ENCODE results near the gene RAB30. TPM values are rescaled to one million over a fixed set of nuclear protein-coding genes. Genes with fewer than 3 reads are reported as not detected.

Gene RAB30
- total RNA-seq, 4 donors from 2014 or later, result 29.8 to 57.1 (median 33.9) TPM

DNA sequence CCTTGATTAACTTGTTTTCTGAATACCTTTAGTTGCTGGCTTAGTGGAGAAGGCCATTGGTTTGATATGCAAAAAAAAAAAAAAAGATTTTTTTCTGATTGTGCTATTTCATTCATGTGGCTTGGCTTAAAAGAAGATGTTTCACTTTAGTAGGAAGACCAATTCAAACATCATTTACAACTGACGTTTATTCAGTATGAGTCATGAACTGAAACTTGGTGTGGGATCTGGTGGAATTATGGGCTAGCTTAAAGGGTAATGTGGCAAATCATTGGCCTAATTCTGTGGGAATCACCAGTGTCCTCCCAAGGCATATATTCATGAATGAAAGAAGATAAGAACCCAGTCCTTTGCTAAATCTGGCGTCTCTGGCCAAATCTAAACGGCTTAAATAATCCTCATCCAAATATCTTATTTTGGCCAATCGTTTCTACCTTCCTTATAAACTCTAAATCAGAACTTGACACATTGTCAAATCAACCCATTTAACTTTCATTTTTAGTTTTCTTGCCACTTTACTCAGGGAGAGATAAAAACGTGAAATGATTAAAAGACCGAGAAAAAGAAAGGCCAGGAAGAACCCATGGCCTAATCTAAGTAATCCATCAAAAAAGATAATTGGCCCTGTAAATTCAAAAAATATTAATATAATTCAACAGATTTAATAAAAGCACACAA lies 93.1 kb downstream of the RAB30 start:
- H3K27ac ChIP-seq, result peak overlapping the region in 3 of 4 donors; percentile 3 to 47 (median 19)
- intact Hi-C loops (cut with DNase I; ENCODE audit: low total_unique reads) (no loop called here), in situ Hi-C loops (cut with MboI; ENCODE audit: low sequenced_read_pairs in 4 of 4) (no loop called here)
- H3K9me3 ChIP-seq, result no peaks in the 10 kb centered on the region
- H3K27me3 ChIP-seq, result no peaks in the 10 kb centered on the region
- no peak for DNase-seq
- H3K4me3 ChIP-seq, result no peak overlapping the region
- TF ChIP-seq CTCF (IDR thresholded peaks at IDR 0.05 in 4 of 5, conservative IDR thresholded peaks at IDR 0.05 in 1 of 5) (no peak), POLR2A (IDR thresholded peaks at IDR 0.05) (no peak)
- H3K4me1 ChIP-seq, result peaks cover 17 to 21% of the 10 kb centered on the region in 2 donors
- no peak for ATAC-seq
- peaks cover 2 to 30% of the 10 kb centered on the region in 2 donors for H3K36me3 ChIP-seq

DNA sequence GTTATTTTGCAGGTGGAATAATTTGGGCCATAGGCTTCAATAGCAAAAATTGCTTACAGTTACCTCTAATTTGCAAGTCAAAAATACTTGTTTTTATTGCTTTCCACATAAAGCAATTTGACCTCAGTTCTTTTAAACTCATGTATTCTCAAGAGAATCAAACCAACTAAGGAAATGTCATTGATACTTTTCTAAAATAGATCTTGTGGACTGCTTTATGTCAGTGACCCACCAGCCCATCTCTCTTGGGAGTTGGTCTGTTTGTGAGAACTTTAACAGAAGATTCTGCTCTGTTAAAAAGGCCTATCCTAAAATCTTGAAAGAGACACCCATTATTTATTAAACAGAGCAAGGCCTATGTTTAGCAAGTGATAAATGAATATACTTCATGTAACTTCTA lies 94.9 kb downstream of the RAB30 start:
- intact Hi-C loops (cut with DNase I; ENCODE audit: low total_unique reads), result no loop called here
- Histone ChIP-seq H3K27ac (peak overlapping the region in 1 of 4 donors; percentile 10), H3K4me1 (peaks cover 17 to 21% of the 10 kb centered on the region in 2 donors), H3K27me3 (no peaks in the 10 kb centered on the region), H3K4me3 (no peak overlapping the region), H3K9me3 (no peaks in the 10 kb centered on the region), H3K36me3 (peaks cover under 1 to 12% of the 10 kb centered on the region in 2 donors)
- ATAC-seq (no peak), DNase-seq (no peak)
- no peak for TF ChIP-seq CTCF (IDR thresholded peaks at IDR 0.05 in 4 of 5, conservative IDR thresholded peaks at IDR 0.05 in 1 of 5)
- TF ChIP-seq POLR2A (IDR thresholded peaks at IDR 0.05), result no peak
- in situ Hi-C loops (cut with MboI; ENCODE audit: low sequenced_read_pairs in 4 of 4), result no loop called here

GRCh38 chr11:82975882-82976281 lies 95.8 kb downstream of the RAB30 start:
- Histone ChIP-seq H3K27me3 (no peaks in the 10 kb centered on the region), H3K4me3 (no peak overlapping the region), H3K4me1 (peaks cover 15 to 21% of the 10 kb centered on the region in 2 donors), H3K27ac (no peak overlapping the region), H3K36me3 (peaks cover 0 to 3% of the 10 kb centered on the region in 2 donors), H3K9me3 (no peaks in the 10 kb centered on the region)
- in situ Hi-C loops (cut with MboI; ENCODE audit: low sequenced_read_pairs in 4 of 4), result no loop called here
- DNase-seq, result no peak
- TF ChIP-seq POLR2A (IDR thresholded peaks at IDR 0.05), result no peak
- TF ChIP-seq CTCF (IDR thresholded peaks at IDR 0.05 in 4 of 5, conservative IDR thresholded peaks at IDR 0.05 in 1 of 5), result no peak
- intact Hi-C loops (cut with DNase I; ENCODE audit: low total_unique reads), result no loop called here
- no peak for ATAC-seq

DNA sequence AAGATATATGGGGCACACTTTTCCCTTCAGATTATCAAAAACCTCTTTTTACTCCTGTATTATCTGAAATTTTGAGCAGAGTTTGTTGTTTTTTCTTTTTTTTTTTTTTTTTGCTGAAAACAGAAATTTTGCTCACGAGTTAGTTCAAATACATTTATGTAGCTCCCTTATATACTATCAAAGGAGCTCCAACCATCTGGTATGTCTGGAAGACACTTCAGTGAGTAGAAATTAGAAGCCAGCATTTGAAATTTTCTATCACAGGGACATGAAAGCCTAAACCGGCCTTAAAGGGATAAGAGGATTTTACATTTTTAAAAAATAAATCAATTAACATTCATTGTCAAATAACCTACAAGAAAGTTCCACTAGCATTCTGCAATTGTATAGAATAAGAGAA lies 96.8 kb downstream of the RAB30 start:
- no peaks in the 10 kb centered on the region for H3K27me3 ChIP-seq
- intact Hi-C loops (cut with DNase I; ENCODE audit: low total_unique reads) (no loop called here), in situ Hi-C loops (cut with MboI; ENCODE audit: low sequenced_read_pairs in 4 of 4) (no loop called here)
- no peak overlapping the region for H3K4me3 ChIP-seq
- H3K9me3 ChIP-seq, result no peaks in the 10 kb centered on the region
- no peak for ATAC-seq
- no peak for TF ChIP-seq POLR2A (IDR thresholded peaks at IDR 0.05)
- no peak for DNase-seq
- no peaks in the 10 kb centered on the region for H3K36me3 ChIP-seq
- H3K4me1 ChIP-seq, result peaks cover 4 to 14% of the 10 kb centered on the region in 2 donors
- no peak overlapping the region for H3K27ac ChIP-seq

- H3K36me3 ChIP-seq, result no peaks in the 10 kb centered on the region
- peaks cover 0 to 7% of the 10 kb centered on the region in 2 donors for H3K4me1 ChIP-seq
- DNase-seq, result no peak
- no peak for TF ChIP-seq POLR2A (IDR thresholded peaks at IDR 0.05)
- TF ChIP-seq CTCF (IDR thresholded peaks at IDR 0.05 in 4 of 5, conservative IDR thresholded peaks at IDR 0.05 in 1 of 5), result no peak
- intact Hi-C loops (cut with DNase I; ENCODE audit: low total_unique reads) (no loop called here), in situ Hi-C loops (cut with MboI; ENCODE audit: low sequenced_read_pairs in 4 of 4) (no loop called here)
- ATAC-seq, result no peak
- no peaks in the 10 kb centered on the region for H3K27me3 ChIP-seq
- H3K9me3 ChIP-seq, result no peaks in the 10 kb centered on the region
- no peak overlapping the region for H3K4me3 ChIP-seq
- H3K27ac ChIP-seq, result no peak overlapping the region
These were observed 97.6 kb downstream of the RAB30 start for GRCh38 chr11:82974135-82974534.

Measured in gastrocnemius medialis (tissue), 4 donors.